GM23338 (cell line): ENCODE data around the gene ZNRF1. TPM values are rescaled to one million over a fixed set of nuclear protein-coding genes. Genes with fewer than 3 reads are reported as not detected.

Experiments used
- ATAC-seq: fragments of 200-7000 bp; cut with Tn5 transposase; 3 replicates; pipeline ENCODE4 v1.9.1; 2020
- DNase-seq: peaks from one replicate; pipeline ENCODE4 v3.0.0-alpha.2; 2015; ENCODE audit warnings: low spot score
- H2AFZ ChIP-seq: fragments of 200-600 bp; sonication (generic); 2 replicates; pipeline ENCODE4 v1.8.0; 2016; ENCODE audit warnings: antibody characterized with exemption, mild to moderate bottlenecking, moderate library complexity
- H3F3A ChIP-seq: fragments of 200-600 bp; sonication (generic); replicated peaks from 2 replicates; pipeline ENCODE4 v1.8.0; 2017; ENCODE audit warnings: antibody characterized with exemption, mixed run types, low read depth
- H3K27ac ChIP-seq: fragments of 200-600 bp; sonication (generic); 2 replicates; pipeline ENCODE4 v1.6.1; 2016; ENCODE audit warnings: low read depth
- H3K27me3 ChIP-seq: fragments of 200-600 bp; sonication (generic); 2 replicates; pipeline ENCODE4 v1.8.0; 2016; ENCODE audit warnings: mild to moderate bottlenecking, mixed run types, moderate library complexity; ENCODE audit not compliant: insufficient read depth
- H3K36me3 ChIP-seq: fragments of 200-600 bp; sonication (generic); 2 replicates; pipeline ENCODE4 v1.8.0; 2016; ENCODE audit warnings: mild to moderate bottlenecking; ENCODE audit not compliant: insufficient read depth
- H3K4me1 ChIP-seq: fragments of 200-600 bp; sonication (generic); 2 replicates; pipeline ENCODE4 v1.8.0; 2016; ENCODE audit warnings: mild to moderate bottlenecking, moderate library complexity; ENCODE audit not compliant: insufficient read depth
- H3K4me2 ChIP-seq: fragments of 200-600 bp; sonication (generic); 2 replicates; pipeline ENCODE4 v1.7.1; 2017; ENCODE audit warnings: mixed run types
- H3K4me3 ChIP-seq: fragments of 200-600 bp; sonication (generic); 2 replicates; pipeline ENCODE4 v1.6.1; 2016; ENCODE audit warnings: mixed run types
- H3K79me2 ChIP-seq: fragments of 200-600 bp; sonication (generic); replicated peaks from 2 replicates; pipeline ENCODE4 v1.8.0; 2017; ENCODE audit warnings: mild to moderate bottlenecking; ENCODE audit not compliant: insufficient read depth
- H3K9me2 ChIP-seq: fragments of 200-600 bp; sonication (generic); 2 replicates; pipeline ENCODE4 v1.8.0; 2017; ENCODE audit not compliant: insufficient read depth
- H4K20me1 ChIP-seq: fragments of 200-600 bp; sonication (generic); replicated peaks from 2 replicates; pipeline ENCODE4 v1.8.0; 2017; ENCODE audit warnings: mild to moderate bottlenecking; ENCODE audit not compliant: insufficient read depth
- H3K27ac Mint-ChIP-seq: 2 replicates; pipeline ENCODE4 v1.8.0; 2020; ENCODE audit warnings: inconsistent platforms, mild to moderate bottlenecking, moderate library complexity, mixed read lengths
- H3K27me3 Mint-ChIP-seq: 3 replicates; pipeline ENCODE4 v1.8.0; 2022; ENCODE audit warnings: low read depth, mild to moderate bottlenecking, moderate library complexity, mixed read lengths, inconsistent platforms; ENCODE audit not compliant: insufficient read depth, poor library complexity
- H3K36me3 Mint-ChIP-seq: 3 replicates; pipeline ENCODE4 v1.8.0; 2021; ENCODE audit warnings: low read depth, mild to moderate bottlenecking, inconsistent platforms, moderate library complexity, mixed read lengths
- H3K4me1 Mint-ChIP-seq: 3 replicates; pipeline ENCODE4 v1.8.0; 2020; ENCODE audit warnings: mild to moderate bottlenecking, inconsistent platforms, mixed read lengths
- H3K4me3 Mint-ChIP-seq: 3 replicates; pipeline ENCODE4 v1.8.0; 2021; ENCODE audit warnings: moderate library complexity, mild to moderate bottlenecking, inconsistent platforms, mixed read lengths
- H3K9me3 Mint-ChIP-seq: 3 replicates; pipeline ENCODE4 v1.8.0; 2020; ENCODE audit warnings: moderate library complexity, mild to moderate bottlenecking, inconsistent platforms, mixed read lengths
- CREB1 ChIP-seq: fragments of 250-450 bp; sonication (Bioruptor Pico); IDR thresholded peaks from 2 replicates; pipeline ENCODE4 v1.5.0; 2020; ENCODE audit warnings: low read depth, mild to moderate bottlenecking, moderate library complexity
- CTCF ChIP-seq, 2 experiments: fragments of 200-600 bp in 1 of 2; sonication (generic) in 1 of 2; conservative IDR thresholded peaks; 2 replicates each; pipeline versions ENCODE4 v1.5.1 to v1.6.1; 2016 to 2017; ENCODE audit warnings: antibody characterized with exemption in 2 of 2, low read depth in 2 of 2, mild to moderate bottlenecking in 2 of 2, moderate library complexity in 1 of 2
- EZH2 ChIP-seq: fragments of 200-600 bp; sonication (generic); IDR thresholded peaks from one replicate; pipeline ENCODE4 v1.8.0; 2017; ENCODE audit warnings: antibody characterized with exemption, mild to moderate bottlenecking, low read depth; ENCODE audit not compliant: unreplicated experiment
- EZH2phosphoT487 ChIP-seq: fragments of 200-600 bp; sonication (generic); IDR thresholded peaks from one replicate; pipeline ENCODE4 v1.8.1; 2018; ENCODE audit warnings: antibody characterized with exemption; ENCODE audit not compliant: unreplicated experiment
- JUNB ChIP-seq: IDR thresholded peaks from one replicate; pipeline ENCODE4 v1.6.1; 2016; ENCODE audit warnings: antibody characterized with exemption; ENCODE audit not compliant: unreplicated experiment
- NANOG ChIP-seq: IDR thresholded peaks from 2 replicates; pipeline ENCODE4 v1.6.1; 2016; ENCODE audit warnings: antibody characterized with exemption, borderline replicate concordance
- POLR2AphosphoS5 ChIP-seq: IDR thresholded peaks from 2 replicates; pipeline ENCODE4 v1.6.1; 2016; ENCODE audit warnings: antibody characterized with exemption, low read depth
- REST ChIP-seq: IDR thresholded peaks from one replicate; pipeline ENCODE4 v1.6.1; 2018; ENCODE audit warnings: antibody characterized with exemption; ENCODE audit not compliant: unreplicated experiment
- STAT1 ChIP-seq: IDR thresholded peaks from one replicate; pipeline ENCODE4 v1.6.1; 2016; ENCODE audit warnings: antibody characterized with exemption; ENCODE audit not compliant: unreplicated experiment
- ZNF114 ChIP-seq: fragments of 250-450 bp; sonication (Bioruptor Pico); IDR thresholded peaks from 2 replicates; pipeline ENCODE4 v1.5.0; 2020; ENCODE audit warnings: mild to moderate bottlenecking, moderate library complexity
- ZNF331 ChIP-seq: fragments of 250-450 bp; sonication (Bioruptor Pico); IDR thresholded peaks from 2 replicates; pipeline ENCODE4 v1.5.0; 2020; ENCODE audit warnings: low read depth, mild to moderate bottlenecking, moderate library complexity
- polyA plus RNA-seq: library from polyadenylated mRNA; unstranded; fragments of >200 nt; fragmentation: Nextera tagmentation; extraction: Ambion mirVana; gene quantifications from 2 replicates; pipeline ENCODE4 v1.2.1, GENCODE V29; 2016
- total RNA-seq: library from RNA; depleted of rRNA; stranded (reverse); fragments of >200 nt; shearing (Covaris generic); gene quantifications from 2 replicates; pipeline ENCODE4 v1.2.3, GENCODE V29; 2014
- TF ChIP-seq, protein P1 (sequence below): IDR thresholded peaks from 2 replicates; pipeline ENCODE4 v1.6.1; 2016; ENCODE audit warnings: antibody characterized with exemption

The ZNRF1 gene
- total and polyA plus RNA-seq, 2 experiments from 2014 or later, result 22.4 to 42.1 TPM

DNA sequence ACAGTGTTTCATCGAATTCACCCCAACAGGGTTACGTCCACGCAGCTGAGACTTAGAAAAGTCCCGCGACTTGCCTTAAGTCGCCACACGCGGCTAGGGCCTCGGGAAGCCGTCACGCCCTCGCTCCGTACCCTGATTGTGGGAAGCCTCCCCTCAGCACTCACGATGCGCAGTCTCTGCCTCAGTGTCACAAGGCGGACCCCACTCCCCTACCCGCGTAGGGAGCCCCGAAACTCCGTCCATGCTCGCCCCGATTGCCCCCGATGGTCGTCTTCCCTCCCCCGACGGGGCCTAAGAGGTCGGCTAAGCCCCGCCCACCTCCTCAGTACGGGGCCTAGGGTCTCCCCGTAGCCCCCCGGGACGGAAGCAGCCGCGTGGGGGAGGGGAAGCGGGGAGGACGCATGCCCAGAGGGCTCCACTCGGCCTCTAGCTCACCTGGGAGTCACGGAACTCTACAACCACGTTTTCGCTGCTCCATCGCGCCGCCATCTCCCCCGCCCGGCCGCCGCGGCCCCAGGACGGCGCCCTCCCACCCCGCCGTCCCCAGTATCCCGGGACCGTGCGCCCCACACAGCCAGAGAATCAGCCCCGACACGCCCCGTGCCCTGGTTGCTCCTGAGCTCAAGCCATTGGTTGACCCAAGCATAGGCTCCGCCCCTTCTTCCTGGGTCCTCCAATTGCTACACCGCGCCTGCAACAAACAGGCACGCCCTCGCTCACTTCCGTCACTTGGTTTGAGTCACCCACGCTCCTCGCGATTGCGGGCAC, 14.1 kb upstream of the ZNRF1 start, which contains the start of gene WDR59 (continued):
- TF ChIP-seq REST (no peak), POLR2AphosphoS5 (peak; percentile 86), ZNF331 (CRISPR knock-in tag) (no peak), STAT1 (no peak), CTCF (conservative IDR thresholded peaks at IDR 0.05; ENCODE audit: low read depth in 2 of 2) (no peak), JUNB (no peak), ZNF114 (CRISPR knock-in tag) (no peak), NANOG (no peak), EZH2phosphoT487 (no peak)
- TF ChIP-seq, protein P1, sequence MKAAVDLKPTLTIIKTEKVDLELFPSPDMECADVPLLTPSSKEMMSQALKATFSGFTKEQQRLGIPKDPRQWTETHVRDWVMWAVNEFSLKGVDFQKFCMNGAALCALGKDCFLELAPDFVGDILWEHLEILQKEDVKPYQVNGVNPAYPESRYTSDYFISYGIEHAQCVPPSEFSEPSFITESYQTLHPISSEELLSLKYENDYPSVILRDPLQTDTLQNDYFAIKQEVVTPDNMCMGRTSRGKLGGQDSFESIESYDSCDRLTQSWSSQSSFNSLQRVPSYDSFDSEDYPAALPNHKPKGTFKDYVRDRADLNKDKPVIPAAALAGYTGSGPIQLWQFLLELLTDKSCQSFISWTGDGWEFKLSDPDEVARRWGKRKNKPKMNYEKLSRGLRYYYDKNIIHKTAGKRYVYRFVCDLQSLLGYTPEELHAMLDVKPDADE, result peak; percentile 79; the same call in 1 of the 2 replicates

DNA sequence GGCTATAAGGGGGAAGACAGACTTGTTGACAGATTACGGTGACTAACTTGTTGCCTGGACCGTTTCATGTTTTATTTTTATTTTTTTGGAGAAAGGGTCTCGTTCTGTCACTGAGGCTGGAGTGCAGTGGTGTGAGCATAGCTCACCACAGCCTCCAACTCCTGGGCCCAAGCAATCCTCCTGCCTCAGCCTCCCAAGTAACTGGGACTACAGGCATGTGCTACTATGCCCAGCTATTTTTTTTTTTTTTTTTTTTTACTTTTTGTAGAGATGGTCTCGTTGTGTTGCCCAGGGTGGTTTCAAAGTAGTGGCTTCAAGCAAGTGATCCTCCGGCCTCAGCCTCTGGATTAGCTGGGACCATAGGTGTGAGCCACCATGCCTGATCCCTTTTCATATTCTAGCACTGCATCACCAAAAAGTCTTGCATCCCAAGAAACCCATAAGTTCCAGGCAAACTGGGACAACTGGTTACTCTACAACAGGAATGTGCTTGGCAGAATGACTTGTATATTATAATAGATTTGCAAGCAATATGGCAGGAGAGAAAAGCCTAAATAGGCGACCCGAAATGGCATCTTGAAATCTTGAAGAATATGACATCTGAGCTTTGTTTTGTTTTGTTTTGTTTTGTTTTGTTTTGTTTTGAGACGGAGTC, 11.7 kb upstream of the ZNRF1 start:
- no peak overlapping the region for H3K4me3 Mint-ChIP-seq
- H3K4me1 Mint-ChIP-seq, result peaks cover 15% of the 10 kb centered on the region
- Histone ChIP-seq H3K27ac (no peak overlapping the region), H3K4me3 (no peak overlapping the region), H4K20me1 (no peaks in the 10 kb centered on the region; the same call in none of the 2 replicates), H3K4me1 (peaks cover 8% of the 10 kb centered on the region), H3F3A (no peaks in the 10 kb centered on the region), H3K9me2 (no peaks in the 10 kb centered on the region), H3K36me3 (no peaks in the 10 kb centered on the region), H3K79me2 (peaks cover 25% of the 10 kb centered on the region), H3K4me2 (no peak overlapping the region), H3K27me3 (no peaks in the 10 kb centered on the region), H2AFZ (peak overlapping the region; percentile 28; the same call in 1 of the 2 replicates)
- H3K27me3 Mint-ChIP-seq, result peaks cover 18% of the 10 kb centered on the region
- ATAC-seq (no peak), DNase-seq (no peak)
- H3K27ac Mint-ChIP-seq, result no peak overlapping the region
- peaks cover 5% of the 10 kb centered on the region; the same call in 1 of the 3 replicates for H3K36me3 Mint-ChIP-seq
- no peaks in the 10 kb centered on the region for H3K9me3 Mint-ChIP-seq
- no peak for TF ChIP-seq ZNF331 (CRISPR knock-in tag)
- TF ChIP-seq STAT1, result no peak
- no peak for TF ChIP-seq EZH2
- TF ChIP-seq REST, result no peak
- TF ChIP-seq CREB1, result no peak
- no peak for TF ChIP-seq CTCF (conservative IDR thresholded peaks at IDR 0.05; ENCODE audit: low read depth in 2 of 2)
- no peak for TF ChIP-seq ZNF114 (CRISPR knock-in tag)
- no peak for TF ChIP-seq POLR2AphosphoS5
